Measurements from ENCODE around the gene MEGF11.

Gene MEGF11

DNA sequence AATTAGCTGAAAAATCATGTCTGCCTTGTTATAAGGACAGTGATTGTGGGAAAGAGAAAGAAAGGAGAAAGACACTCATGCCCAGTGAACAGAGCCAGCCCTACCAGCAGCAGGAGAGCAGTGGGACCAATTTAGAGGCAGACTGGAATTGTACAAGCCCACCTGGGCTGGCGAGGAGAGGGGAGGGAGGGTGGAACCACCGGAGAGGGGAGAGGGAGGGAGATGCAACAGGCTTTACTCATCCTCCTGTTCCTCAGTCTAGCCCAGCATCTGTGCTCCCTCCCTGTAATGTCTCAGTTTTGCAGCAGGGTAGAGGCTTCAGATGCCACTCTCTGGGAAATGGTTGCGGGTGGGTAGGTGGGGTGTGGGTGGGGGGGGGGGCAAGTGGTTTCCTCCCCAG is 329.5 kb downstream of the MEGF11 start:
- Histone ChIP-seq H3K27me3 (no peaks in the 10 kb centered on the region), H3K4me3 (no peak overlapping the region), H3K27ac (no peak overlapping the region), H3K9me3 (no peaks in the 10 kb centered on the region), H3K36me3 (peaks cover 0 to 6% (median 0%) of the 10 kb centered on the region in 3 donors), H3K4me1 (no peaks in the 10 kb centered on the region)
- intact Hi-C loops (cut with DNase I; ENCODE audit: low total_unique reads) = no loop called here
- TF ChIP-seq, protein P1, sequence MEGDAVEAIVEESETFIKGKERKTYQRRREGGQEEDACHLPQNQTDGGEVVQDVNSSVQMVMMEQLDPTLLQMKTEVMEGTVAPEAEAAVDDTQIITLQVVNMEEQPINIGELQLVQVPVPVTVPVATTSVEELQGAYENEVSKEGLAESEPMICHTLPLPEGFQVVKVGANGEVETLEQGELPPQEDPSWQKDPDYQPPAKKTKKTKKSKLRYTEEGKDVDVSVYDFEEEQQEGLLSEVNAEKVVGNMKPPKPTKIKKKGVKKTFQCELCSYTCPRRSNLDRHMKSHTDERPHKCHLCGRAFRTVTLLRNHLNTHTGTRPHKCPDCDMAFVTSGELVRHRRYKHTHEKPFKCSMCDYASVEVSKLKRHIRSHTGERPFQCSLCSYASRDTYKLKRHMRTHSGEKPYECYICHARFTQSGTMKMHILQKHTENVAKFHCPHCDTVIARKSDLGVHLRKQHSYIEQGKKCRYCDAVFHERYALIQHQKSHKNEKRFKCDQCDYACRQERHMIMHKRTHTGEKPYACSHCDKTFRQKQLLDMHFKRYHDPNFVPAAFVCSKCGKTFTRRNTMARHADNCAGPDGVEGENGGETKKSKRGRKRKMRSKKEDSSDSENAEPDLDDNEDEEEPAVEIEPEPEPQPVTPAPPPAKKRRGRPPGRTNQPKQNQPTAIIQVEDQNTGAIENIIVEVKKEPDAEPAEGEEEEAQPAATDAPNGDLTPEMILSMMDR (IDR thresholded peaks at IDR 0.05) = no peak
- DNase-seq = no peak

DNA sequence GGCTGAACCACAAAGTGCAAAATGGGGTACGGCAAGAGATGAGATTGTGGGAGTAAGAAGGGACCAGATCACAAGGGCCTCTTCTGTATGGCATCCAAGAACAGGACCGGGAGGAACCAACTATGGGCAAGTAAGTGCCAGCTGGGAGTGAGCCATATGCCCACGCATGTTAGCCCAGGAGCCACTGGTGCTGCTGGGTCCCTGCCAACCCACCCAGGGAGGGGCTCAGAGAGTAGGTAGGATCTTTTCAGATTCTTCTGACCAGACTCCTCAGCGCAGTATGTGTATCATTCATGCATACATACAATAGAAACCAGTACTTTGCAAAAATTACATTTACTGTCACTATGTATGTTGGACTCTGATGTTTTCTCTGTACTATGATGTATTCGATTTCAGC is 330.3 kb downstream of the MEGF11 start:
- Histone ChIP-seq H3K36me3 (peaks cover 0 to 13% (median 0%) of the 10 kb centered on the region in 3 donors), H3K27ac (no peak overlapping the region), H3K4me1 (no peaks in the 10 kb centered on the region), H3K27me3 (no peaks in the 10 kb centered on the region), H3K9me3 (no peaks in the 10 kb centered on the region), H3K4me3 (no peak overlapping the region)
- TF ChIP-seq, protein P1 (IDR thresholded peaks at IDR 0.05) = no peak
- intact Hi-C loops (cut with DNase I; ENCODE audit: low total_unique reads) = no loop called here
- DNase-seq = no peak

DNA sequence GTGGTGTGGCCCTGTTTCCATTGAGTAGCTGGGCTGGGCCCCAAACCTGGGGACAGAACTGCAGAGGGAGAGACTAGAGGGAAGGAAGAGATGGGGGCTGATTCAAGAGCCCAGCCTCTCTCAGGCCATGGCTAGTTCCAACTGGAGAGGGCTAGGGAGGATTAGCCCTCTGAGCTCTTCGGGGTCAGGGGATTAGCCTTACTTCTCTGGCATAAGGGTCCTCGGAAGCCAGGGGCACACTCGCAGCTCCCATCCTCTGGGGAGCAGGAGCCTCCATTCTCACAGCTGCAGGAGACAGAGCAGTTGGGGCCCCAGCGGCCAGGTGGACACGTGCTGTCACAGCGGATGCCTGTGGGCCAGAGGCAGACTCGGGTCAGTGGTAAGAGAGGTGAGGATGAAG is 330.9 kb downstream of the MEGF11 start:
- Histone ChIP-seq H3K4me1 (no peaks in the 10 kb centered on the region), H3K27ac (no peak overlapping the region)

DNA sequence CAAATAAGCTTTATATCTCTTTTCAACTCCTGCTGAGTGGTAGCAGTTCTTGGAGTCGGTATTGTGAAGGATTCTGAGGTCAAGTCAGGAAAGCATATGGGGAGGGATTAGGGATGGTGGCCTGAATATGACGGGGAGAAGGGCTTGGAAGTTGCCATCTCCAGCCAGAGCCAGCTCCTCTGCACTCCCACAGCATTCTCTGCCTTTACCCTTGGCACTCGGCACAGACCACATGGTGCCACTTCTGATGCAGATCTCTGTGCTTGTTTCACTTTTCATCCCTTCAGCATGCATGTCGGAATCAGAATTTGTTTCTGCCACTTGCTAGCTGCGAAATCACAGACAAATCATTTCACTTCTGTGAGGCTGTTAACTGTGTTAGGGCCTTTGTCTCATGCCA is 331.8 kb downstream of the MEGF11 start:
- Histone ChIP-seq H3K36me3 (peaks cover 0 to 15% (median 0%) of the 10 kb centered on the region in 3 donors), H3K9me3 (no peaks in the 10 kb centered on the region), H3K27me3 (no peaks in the 10 kb centered on the region), H3K4me1 (peaks cover 0 to 4% (median 3%) of the 10 kb centered on the region in 4 donors), H3K4me3 (no peak overlapping the region), H3K27ac (no peak overlapping the region)
- DNase-seq = no peak
- TF ChIP-seq, protein P1 (IDR thresholded peaks at IDR 0.05) = no peak
- intact Hi-C loops (cut with DNase I; ENCODE audit: low total_unique reads) = no loop called here

More for the DNA sequence above, 330.9 kb downstream of the MEGF11 start:
- no peaks in the 10 kb centered on the region for H3K9me3 ChIP-seq
- TF ChIP-seq, protein P1 (IDR thresholded peaks at IDR 0.05) = no peak
- H3K27me3 ChIP-seq = no peaks in the 10 kb centered on the region
- DNase-seq = no peak
- intact Hi-C loops (cut with DNase I; ENCODE audit: low total_unique reads) = no loop called here
- no peak overlapping the region for H3K4me3 ChIP-seq
- peaks cover 0 to 15% (median 0%) of the 10 kb centered on the region in 3 donors for H3K36me3 ChIP-seq

DNA sequence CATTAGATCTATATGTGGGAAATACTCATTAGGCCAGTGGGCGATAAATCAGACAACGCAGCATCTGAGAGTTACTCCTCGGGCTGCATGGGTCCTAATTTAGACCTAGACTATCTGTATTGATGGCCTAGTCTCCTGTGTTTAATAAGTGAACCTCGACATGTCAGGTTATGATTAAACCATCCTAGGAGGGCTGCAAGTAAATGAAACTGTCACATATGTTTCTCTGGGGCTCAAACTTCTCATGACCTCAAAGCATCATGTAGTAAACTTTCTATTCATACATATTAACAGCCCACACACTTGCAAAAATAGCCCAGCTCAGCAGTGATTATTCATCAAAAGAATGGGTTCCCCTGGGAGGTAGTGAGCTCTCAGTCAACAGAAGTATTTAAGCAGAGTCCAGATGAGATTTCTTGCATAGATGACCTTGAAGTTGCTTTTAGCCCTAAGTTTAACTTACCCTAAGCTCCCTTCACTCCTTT is 332.7 kb downstream of the MEGF11 start:
- Histone ChIP-seq H3K27ac (no peak overlapping the region), H3K36me3 (peaks cover 0 to 15% (median 0%) of the 10 kb centered on the region in 3 donors), H3K9me3 (no peaks in the 10 kb centered on the region), H3K27me3 (no peaks in the 10 kb centered on the region), H3K4me3 (no peak overlapping the region), H3K4me1 (peaks cover 0 to 12% (median 11%) of the 10 kb centered on the region in 4 donors)
- TF ChIP-seq, protein P1 (IDR thresholded peaks at IDR 0.05) = no peak
- intact Hi-C loops (cut with DNase I; ENCODE audit: low total_unique reads) = no loop called here
- DNase-seq = no peak

DNA sequence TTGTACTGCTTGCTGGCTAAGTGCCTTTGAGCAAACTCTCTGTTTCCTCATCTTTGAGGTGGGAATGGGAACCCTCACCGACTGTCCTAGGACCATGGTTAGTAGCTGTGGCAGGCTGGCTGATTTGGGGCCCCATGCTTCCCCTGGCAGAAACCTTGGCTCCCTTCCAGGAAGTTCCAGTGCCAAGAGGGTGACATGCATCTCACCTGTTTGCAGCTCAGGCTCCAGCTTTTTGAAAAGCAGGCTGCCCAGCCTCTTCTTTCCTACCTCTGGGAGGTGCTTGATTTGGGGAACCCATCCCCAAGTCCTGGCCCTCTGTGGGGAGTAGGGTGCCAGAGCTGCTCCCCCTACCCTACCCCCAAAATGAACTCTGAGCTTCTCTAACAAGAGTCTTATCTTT is 333.4 kb downstream of the MEGF11 start:
- intact Hi-C loops (cut with DNase I; ENCODE audit: low total_unique reads) = no loop called here
- Histone ChIP-seq H3K9me3 (no peaks in the 10 kb centered on the region), H3K27me3 (no peaks in the 10 kb centered on the region), H3K4me3 (no peak overlapping the region), H3K4me1 (peaks cover 0 to 12% (median 11%) of the 10 kb centered on the region in 4 donors), H3K27ac (no peak overlapping the region), H3K36me3 (peaks cover 0 to 15% (median 0%) of the 10 kb centered on the region in 3 donors)
- TF ChIP-seq, protein P1 (IDR thresholded peaks at IDR 0.05) = no peak
- no peak for DNase-seq

Data from tibial artery (tissue), 4 donors.